ENCODE data around the gene KLC4.
"Not testable (repeated sequence)": the region's sequence is repeated elsewhere in the genome, so short reads cannot be mapped to it uniquely, and the experiment has no call there.

Gene KLC4

GRCh38 chr6:43096451-43097097 lies 37.1 kb downstream of the KLC4 start:
- no peak for DNase-seq

GRCh38 chr6:43097098-43097489 lies 37.7 kb downstream of the KLC4 start:
- no peak for DNase-seq

DNA sequence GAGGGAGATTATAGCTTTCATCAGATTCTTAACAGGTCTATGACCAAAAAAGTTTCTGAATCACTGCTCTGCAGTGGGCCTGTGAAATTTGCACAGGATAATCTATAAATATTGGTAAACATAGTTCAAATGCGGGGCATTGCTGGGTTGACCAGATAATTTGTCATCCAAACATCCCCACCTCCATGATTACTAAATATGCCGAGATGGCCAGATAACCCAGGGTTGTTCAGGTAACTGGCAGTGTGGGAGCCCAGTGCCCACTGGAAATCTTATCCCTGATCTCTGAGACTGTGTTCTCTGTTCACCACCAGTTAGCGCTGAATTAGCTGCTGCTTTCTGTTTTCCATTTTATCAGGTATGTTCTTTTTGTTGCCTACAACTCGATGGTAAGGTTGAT lies 38.1 kb downstream of the KLC4 start:
- DNase-seq: no peak

DNA sequence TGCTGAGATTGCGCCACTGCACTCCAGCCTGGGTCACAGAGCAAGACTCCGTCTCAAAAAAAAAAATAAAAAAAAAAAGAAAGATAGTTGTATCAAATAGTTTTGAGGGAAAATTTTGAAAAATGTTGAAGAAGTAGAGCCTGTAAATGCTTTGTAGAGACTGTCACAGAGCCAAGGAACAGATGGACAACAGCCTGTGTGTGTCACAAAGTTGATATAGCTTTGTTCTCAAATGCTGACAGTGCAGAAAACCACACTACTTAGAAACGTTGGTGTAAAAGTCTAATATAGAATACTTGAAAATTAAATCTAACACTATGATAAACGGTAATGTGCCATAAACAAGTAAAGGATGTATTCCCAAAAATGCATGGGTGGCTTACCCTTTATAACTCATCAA lies 42.1 kb downstream of the KLC4 start:
- no peak for DNase-seq

DNA sequence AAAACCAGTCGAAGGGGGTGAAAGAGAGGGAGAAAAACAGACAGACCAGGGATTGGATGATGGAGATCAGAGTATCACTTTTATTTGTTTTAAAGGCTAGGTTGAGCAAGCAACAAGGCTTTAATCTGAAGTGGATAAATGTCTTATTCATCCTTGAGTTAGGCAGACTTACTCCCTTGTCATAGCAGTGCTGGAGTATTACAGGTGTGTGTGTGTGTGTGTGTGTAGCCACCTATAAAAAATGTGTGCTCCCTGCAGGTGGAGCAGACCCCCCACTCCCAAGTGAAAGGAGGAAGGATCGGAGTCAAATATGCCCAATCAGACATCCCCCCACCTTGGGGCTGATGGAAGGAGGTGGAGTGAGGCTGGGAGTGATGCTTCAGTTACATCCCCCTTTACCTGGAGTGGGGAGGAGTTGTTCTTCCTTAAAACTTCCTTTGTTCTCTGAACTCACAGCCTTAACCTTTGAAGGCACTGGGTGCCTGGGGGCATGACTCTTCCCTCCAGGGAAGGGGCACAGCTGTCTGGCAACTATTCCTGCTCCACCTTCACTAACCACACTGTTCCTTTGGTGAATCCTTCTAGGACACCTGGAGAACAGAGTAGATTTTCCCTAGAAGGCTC lies 43.9 kb downstream of the KLC4 start:
- DNase-seq: no peak

GRCh38 chr6:43105538-43106222 lies 46.2 kb downstream of the KLC4 start:
- DNase-seq: no peak

DNA sequence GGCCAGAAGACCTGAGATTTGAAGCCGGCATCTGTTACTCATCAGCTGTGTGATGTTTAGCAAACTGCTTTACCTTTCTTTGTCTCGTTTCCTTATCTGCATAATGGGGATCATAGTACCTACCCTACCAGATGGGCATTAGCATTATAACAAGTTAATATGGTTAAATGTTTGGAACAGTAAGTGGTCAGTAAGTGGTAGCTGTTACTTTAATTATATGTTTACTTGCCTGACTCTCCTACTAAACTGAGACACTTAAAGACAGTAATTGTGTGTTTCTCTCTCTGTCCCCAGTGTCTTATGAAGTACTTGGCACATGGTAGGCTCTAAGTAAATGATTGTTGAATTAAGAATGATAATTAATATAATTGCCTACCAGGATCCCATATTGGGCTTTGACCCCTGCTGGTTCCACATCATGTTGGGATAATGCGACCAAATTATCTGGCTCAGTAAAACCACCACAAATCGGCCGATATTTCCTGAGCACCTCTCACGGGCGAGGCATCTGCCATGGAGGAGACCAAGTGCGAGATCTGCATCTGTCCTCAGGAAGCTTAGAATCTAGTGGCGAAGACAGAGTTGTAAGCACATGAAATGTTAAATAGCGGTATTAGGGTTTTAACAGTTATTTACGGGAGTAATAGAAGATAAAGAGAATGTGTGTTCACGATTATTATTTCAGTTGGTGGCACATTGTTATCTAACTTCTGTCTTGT lies 48.1 kb downstream of the KLC4 start:
- no peak for DNase-seq

- peak; percentile 70 for DNase-seq
Observed at GRCh38 chr6:43113431-43114260, 54.2 kb downstream of the KLC4 start.

DNA sequence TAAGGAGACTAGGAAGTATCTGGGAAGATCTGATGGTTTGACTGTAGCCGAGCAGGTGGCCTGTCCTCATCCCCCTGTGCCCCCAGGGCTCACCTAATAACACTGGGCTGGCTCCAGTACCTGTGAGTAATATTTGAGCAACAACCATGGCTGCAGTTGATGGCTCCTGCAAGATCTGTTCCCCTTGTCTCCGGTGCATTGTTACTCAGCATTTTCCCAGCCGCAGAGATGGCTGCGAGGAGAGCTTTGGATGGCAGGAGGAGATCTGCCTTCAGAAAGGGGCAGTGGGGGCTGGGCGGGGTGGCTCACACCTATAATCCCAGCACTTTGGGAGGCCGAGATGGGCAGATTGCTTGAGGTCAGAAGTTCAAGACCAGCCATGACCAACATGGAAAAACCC lies 55.9 kb downstream of the KLC4 start:
- DNase-seq: no peak

GRCh38 chr6:43117466-43117865 lies 58.0 kb downstream of the KLC4 start:
- not testable (repeated sequence) for DNase-seq

GRCh38 chr6:43119482-43119881 lies 60.1 kb downstream of the KLC4 start:
- no peak for DNase-seq

DNA sequence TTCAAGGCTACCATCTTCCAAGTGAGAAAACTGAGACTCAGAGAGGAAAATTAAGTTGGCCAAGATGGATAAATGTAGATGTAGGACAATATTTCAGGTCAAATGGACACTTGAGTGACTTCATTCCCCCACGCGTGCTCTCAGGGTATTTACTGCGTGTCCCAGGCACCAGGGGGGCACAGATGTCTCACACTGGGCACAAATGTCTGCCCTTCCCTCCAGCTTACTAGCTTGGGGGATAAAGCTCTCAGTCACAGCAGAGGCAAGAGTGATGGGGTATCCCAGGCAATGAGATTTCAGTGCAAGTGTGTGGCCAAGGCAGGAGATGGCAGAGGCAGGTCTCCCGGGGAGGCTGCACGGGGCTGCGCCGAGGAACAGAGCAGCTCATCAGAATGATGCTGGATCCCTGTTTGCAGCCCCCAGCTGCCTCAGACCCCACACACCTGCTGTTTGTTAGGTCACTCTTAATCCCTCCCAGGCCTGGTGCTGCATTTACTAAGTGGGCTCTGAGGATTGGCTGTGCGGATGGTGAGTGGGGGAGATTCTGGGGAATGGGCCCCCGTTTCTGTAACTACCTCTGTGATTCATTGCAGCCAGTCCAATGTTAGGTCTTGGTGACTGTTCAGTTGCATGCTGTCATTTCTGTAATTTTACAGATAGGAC lies 60.8 kb downstream of the KLC4 start:
- DNase-seq: no peak

GRCh38 chr6:43120944-43121913 lies 61.8 kb downstream of the KLC4 start:
- no peak for DNase-seq

DNA sequence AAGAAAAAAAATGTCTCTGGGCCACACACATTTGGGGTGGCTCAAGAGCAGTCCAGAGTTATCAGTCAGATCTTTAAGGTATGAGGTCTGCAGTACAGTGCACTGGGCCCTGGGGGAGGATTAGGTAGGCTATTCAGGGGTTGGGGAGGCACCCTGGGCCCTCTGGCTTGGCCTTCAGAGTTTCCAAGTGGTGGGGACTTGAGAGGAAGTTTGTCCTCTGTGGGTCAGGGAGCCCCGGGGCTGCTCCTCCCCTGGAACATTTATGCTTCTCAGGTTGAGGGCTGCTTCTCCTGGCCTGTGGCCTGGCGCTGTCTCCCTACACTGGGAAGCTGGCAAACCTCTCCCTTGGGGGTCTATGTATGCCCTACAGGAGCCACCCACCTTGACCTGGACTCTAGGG lies 62.7 kb downstream of the KLC4 start:
- DNase-seq: no peak

GRCh38 chr6:43123461-43124314 lies 64.3 kb downstream of the KLC4 start:
- DNase-seq: no peak

DNA sequence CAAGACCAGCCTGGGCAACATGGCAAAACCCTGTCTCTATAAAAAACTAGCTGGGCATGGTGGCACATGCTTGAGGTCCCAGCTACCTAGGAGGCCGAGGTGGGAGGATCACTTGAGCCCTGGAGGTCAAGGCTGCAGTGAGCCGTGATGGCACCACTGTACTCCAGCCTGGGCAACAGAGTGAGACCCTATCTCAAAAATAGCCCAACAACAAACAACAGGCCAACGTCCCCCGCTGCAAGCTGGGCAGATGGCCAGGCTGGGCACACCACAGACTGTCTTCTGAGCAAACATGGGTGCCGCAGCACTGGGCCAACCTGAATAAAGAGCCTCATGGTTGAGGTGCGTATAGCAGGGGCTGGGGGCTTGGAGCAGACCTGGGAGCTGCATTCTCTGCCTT lies 65.0 kb downstream of the KLC4 start:
- DNase-seq: no peak
